Suprapubic skin (tissue), 3 donors: ENCODE measurements around the gene SMAD1.

Experiments
- POLR2A ChIP-seq, 2 donors: fragments of 450-650 bp; IDR thresholded peaks; one replicate each; pipeline ENCODE4 v1.6.1; 2017; ENCODE audit warnings: antibody characterized with exemption in 2 of 2, mild to moderate bottlenecking in 2 of 2, moderate library complexity in 2 of 2
- TF ChIP-seq, protein P1 (sequence below), 2 donors: fragments of 200-600 bp in 1 of 2; fragments of 450-650 bp in 1 of 2; sonication (generic) in 1 of 2; IDR thresholded peaks; one replicate each; pipeline ENCODE4 v1.5.1; 2016 to 2019; ENCODE audit warnings: antibody characterized with exemption in 2 of 2, mild to moderate bottlenecking in 1 of 2, moderate library complexity in 1 of 2

- TF ChIP-seq, protein P1, sequence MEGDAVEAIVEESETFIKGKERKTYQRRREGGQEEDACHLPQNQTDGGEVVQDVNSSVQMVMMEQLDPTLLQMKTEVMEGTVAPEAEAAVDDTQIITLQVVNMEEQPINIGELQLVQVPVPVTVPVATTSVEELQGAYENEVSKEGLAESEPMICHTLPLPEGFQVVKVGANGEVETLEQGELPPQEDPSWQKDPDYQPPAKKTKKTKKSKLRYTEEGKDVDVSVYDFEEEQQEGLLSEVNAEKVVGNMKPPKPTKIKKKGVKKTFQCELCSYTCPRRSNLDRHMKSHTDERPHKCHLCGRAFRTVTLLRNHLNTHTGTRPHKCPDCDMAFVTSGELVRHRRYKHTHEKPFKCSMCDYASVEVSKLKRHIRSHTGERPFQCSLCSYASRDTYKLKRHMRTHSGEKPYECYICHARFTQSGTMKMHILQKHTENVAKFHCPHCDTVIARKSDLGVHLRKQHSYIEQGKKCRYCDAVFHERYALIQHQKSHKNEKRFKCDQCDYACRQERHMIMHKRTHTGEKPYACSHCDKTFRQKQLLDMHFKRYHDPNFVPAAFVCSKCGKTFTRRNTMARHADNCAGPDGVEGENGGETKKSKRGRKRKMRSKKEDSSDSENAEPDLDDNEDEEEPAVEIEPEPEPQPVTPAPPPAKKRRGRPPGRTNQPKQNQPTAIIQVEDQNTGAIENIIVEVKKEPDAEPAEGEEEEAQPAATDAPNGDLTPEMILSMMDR (IDR thresholded peaks at IDR 0.05): no peak
- no peak for TF ChIP-seq POLR2A (IDR thresholded peaks at IDR 0.05)
Measured at GRCh38 chr4:145490361-145490760, 8.7 kb downstream of the SMAD1 start.
